Measurements from ENCODE around the gene ZCCHC7. TPM values are rescaled to one million over a fixed set of nuclear protein-coding genes. Genes with fewer than 3 reads are reported as not detected.

Gene ZCCHC7
- total RNA-seq, 2 experiments from 2014 or later = 32.9 to 37.0 TPM

- Mint-ChIP-seq H3K4me1 (ENCODE audit: low read depth) (peaks cover 17% of the 10 kb centered on the region), H3K27me3 (no peaks in the 10 kb centered on the region), H3K4me3 (no peak overlapping the region), H3K9me3 (no peaks in the 10 kb centered on the region), H3K36me3 (ENCODE audit: low read depth) (no peaks in the 10 kb centered on the region), H3K27ac (no peak overlapping the region)
- ATAC-seq = no peak
- TF ChIP-seq CTCF (IDR thresholded peaks at IDR 0.05) = no peak
- no peak for DNase-seq
- POLR2A ChIA-PET = no interaction called here
- intact Hi-C loops (cut with micrococcal nuclease) = no loop called here
- CTCF ChIA-PET = interaction anchor here (1.0 to 1.6 kb wide), 2 partner anchors 10 kb away, joined by 3 read pairs; no protein-coding TSS in a partner anchor
Measured at GRCh38 chr9:37404590-37404989, 284.2 kb downstream of the ZCCHC7 start.

DNA sequence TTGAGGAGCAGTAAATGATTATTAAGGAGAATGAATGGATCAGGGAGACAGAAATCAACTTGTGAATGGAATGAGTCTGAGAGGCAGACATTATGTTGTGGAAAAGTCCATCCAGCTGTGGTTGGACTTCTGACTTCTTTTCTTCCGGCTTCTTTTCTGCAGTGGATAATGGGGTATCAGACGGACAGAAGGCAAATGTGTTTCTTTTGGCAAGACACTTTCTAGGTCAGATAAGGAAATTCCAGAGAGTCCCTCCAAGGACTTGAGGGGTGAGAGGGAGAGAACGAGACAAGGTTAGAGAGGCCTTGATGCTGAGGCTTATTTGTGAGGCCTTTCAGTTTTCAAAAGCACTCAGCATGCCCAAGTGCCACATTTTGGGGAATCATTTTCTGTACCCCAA, 285.0 kb downstream of the ZCCHC7 start:
- peaks cover 21% of the 10 kb centered on the region for H3K4me1 Mint-ChIP-seq (ENCODE audit: low read depth)
- intact Hi-C loops (cut with micrococcal nuclease) = no loop called here
- ATAC-seq = no peak
- H3K36me3 Mint-ChIP-seq (ENCODE audit: low read depth) = no peaks in the 10 kb centered on the region
- H3K27ac Mint-ChIP-seq = no peak overlapping the region
- DNase-seq = no peak
- H3K27me3 Mint-ChIP-seq = no peaks in the 10 kb centered on the region
- H3K4me3 Mint-ChIP-seq = no peak overlapping the region
- ChIA-PET CTCF (interaction anchor here (1.0 kb wide), 1 partner anchor 11 kb away, joined by 3 read pairs; no protein-coding TSS in a partner anchor), POLR2A (no interaction called here)
- TF ChIP-seq CTCF (IDR thresholded peaks at IDR 0.05) = no peak
- H3K9me3 Mint-ChIP-seq = no peaks in the 10 kb centered on the region

DNA sequence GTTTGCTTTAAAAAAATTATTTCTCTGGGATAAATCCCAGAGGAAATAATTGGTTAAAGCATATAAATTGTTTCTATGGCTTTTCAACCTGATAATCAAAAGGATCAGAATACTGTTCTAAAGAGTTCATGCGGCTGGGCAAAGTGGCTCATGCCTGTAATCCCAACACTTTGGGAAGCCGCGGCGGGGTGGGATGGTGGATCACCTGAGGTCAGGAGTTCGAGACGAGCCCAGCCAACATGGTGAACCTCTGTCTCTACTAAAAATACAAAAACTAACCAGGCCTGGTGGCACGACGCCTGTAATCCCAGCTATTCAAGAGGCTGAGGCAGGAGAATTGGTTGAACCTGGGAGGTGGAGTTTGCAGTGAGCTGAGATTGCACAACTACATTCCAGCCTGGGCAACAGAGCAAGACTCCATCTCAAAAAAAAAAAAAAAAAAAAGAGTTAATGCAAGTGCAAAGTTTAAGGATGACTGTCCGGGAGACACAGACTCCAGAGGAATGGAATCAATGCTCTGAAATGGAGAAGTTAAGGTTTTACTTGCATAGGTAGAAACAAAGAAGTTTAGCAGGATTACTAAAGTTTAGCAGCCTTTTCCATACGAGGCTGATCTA, 285.5 kb downstream of the ZCCHC7 start:
- Mint-ChIP-seq H3K27me3 (no peaks in the 10 kb centered on the region), H3K4me1 (ENCODE audit: low read depth) (peaks cover 21% of the 10 kb centered on the region), H3K4me3 (no peak overlapping the region), H3K27ac (no peak overlapping the region), H3K9me3 (no peaks in the 10 kb centered on the region), H3K36me3 (ENCODE audit: low read depth) (no peaks in the 10 kb centered on the region)
- ChIA-PET POLR2A (no interaction called here), CTCF (interaction anchor here (1.4 to 2.3 kb wide), 2 partner anchors 9 to 409 kb away, joined by 6 to 8 read pairs; no protein-coding TSS in a partner anchor)
- intact Hi-C loops (cut with micrococcal nuclease) = no loop called here
- ATAC-seq = no peak
- TF ChIP-seq CTCF (IDR thresholded peaks at IDR 0.05) = no peak
- no peak for DNase-seq

- intact Hi-C loops (cut with micrococcal nuclease) = no loop called here
Measured at GRCh38 chr9:37406603-37407401, 286.4 kb downstream of the ZCCHC7 start.

More at GRCh38 chr9:37406603-37407401, 286.4 kb downstream of the ZCCHC7 start:
- Mint-ChIP-seq H3K9me3 (no peaks in the 10 kb centered on the region), H3K36me3 (ENCODE audit: low read depth) (no peaks in the 10 kb centered on the region), H3K4me1 (ENCODE audit: low read depth) (peaks cover 27% of the 10 kb centered on the region), H3K27ac (no peak overlapping the region), H3K27me3 (no peaks in the 10 kb centered on the region), H3K4me3 (no peak overlapping the region)
- ATAC-seq = no peak
- ChIA-PET CTCF (interaction anchor here (0.7 to 2.3 kb wide), 7 partner anchors 9 to 534 kb away, joined by 3 to 8 read pairs (median 4); partner anchors contain the start of gene ZBTB5), POLR2A (no interaction called here)
- TF ChIP-seq CTCF (IDR thresholded peaks at IDR 0.05) = no peak
- no peak for DNase-seq
